ENCODE results near the gene TBC1D9. TPM values are rescaled to one million over a fixed set of nuclear protein-coding genes. Genes with fewer than 3 reads are reported as not detected.

The TBC1D9 gene
- total RNA-seq, 2 experiments from 2014 or later, result not detected

DNA sequence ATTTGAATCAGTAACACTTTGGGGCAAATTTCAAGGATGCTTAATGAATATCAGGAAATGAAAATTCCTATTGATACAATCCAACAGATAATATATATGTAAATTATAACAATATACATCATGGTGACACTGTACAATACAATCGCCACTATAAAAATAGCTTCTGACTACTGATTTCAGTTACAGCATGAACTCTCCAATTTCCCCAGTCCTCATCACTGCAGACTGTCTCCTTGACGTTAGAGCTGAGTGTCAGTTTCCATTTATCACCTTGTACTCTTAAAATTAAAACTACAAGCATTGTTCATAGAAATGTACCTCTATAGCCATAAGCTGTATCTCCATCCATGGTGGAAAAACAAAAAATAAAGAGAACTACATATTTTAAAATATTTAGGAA is 23.4 kb downstream of the TBC1D9 start:
- H3K4me1 Mint-ChIP-seq (ENCODE audit: low read depth), result no peaks in the 10 kb centered on the region
- H3K9me3 Mint-ChIP-seq (ENCODE audit: insufficient read depth), result no peaks in the 10 kb centered on the region
- no peak for DNase-seq
- ChIA-PET POLR2A (no interaction called here), CTCF (no interaction called here)
- no peaks in the 10 kb centered on the region for H3K36me3 Mint-ChIP-seq (ENCODE audit: low read depth)
- peaks cover 9% of the 10 kb centered on the region for H3K27me3 Mint-ChIP-seq (ENCODE audit: low read depth)
- H3K27ac Mint-ChIP-seq, result no peak overlapping the region
- ATAC-seq, result no peak
- H3K4me3 Mint-ChIP-seq, result no peak overlapping the region

DNA sequence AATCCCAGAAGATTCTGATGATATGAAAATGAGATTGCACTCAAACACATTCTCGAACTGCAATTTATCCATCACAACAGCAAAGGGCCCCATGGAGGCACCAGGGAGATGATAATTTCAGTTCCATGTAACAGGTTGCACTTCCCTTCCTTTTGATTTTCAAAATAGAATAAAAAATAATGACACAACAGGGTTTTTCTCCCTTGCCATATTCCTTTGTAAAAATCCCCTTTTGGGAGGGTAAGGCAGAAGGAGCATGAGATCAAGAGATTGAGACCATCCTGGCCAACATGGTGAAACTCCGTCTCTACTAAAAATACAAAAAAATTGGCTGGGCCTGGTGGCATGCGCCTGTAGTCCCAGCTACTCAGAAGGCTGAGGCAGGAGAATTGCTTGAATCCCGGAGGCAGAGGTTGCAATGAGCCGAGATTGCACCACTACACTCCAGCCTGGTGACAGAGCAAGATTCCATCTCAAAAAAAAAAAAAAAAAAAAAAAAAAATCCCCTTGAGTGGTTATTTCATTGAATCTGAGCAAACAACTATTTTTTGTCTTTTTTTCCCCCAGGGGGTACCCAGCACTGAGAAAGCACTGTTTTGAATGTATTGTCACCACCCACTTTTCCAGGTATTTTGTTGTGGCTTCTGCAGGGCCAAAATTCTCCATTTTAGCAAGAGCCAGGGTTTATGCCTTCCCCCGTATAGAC is 26.7 kb downstream of the TBC1D9 start:
- DNase-seq (no peak), ATAC-seq (no peak)
- H3K27me3 Mint-ChIP-seq (ENCODE audit: low read depth), result no peaks in the 10 kb centered on the region
- H3K4me3 Mint-ChIP-seq, result no peak overlapping the region
- H3K27ac Mint-ChIP-seq, result no peak overlapping the region
- CTCF ChIA-PET, result no interaction called here
- no peaks in the 10 kb centered on the region for H3K4me1 Mint-ChIP-seq (ENCODE audit: low read depth)
- H3K36me3 Mint-ChIP-seq (ENCODE audit: low read depth), result no peaks in the 10 kb centered on the region
- no peaks in the 10 kb centered on the region for H3K9me3 Mint-ChIP-seq (ENCODE audit: insufficient read depth)
- POLR2A ChIA-PET, result no interaction called here

DNA sequence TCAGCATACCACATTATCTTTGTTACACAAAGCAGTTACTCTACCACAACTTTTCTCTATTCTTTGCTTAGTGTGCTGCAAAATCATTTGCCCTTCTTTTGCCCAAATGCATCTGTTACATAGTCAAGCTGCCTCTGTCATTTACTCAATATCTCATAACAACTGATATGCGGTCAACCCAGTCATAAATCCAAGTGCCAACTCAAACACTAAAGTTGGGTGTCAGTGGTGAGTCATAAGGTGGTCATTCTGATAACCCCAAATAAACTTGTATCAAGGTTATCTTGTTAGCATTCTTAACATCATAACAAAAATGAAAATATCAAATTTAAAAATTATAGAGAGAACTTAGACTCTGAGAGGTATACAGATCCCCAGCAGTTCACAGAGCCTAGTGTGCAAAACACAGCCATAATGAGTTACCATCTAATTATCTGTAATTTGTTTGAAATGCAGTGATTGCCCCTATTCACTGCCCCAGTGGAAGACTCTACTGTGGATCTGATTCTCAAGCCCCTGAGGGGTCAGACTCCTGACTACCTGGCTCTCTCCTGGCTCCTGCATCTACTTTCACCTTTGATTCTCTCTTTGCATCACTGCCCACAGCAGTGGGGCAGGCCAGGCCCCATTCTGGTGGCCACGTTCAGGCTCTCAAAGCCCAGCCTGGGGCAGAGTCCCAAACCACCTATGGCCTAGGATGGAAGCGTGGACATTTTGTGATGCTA is 29.2 kb downstream of the TBC1D9 start:
- no peak for ATAC-seq
- H3K9me3 Mint-ChIP-seq (ENCODE audit: insufficient read depth), result no peaks in the 10 kb centered on the region
- H3K4me1 Mint-ChIP-seq (ENCODE audit: low read depth), result no peaks in the 10 kb centered on the region
- no peak overlapping the region for H3K27ac Mint-ChIP-seq
- H3K36me3 Mint-ChIP-seq (ENCODE audit: low read depth), result no peaks in the 10 kb centered on the region
- no peaks in the 10 kb centered on the region for H3K27me3 Mint-ChIP-seq (ENCODE audit: low read depth)
- ChIA-PET CTCF (no interaction called here), POLR2A (no interaction called here)
- no peak for DNase-seq
- no peak overlapping the region for H3K4me3 Mint-ChIP-seq

DNA sequence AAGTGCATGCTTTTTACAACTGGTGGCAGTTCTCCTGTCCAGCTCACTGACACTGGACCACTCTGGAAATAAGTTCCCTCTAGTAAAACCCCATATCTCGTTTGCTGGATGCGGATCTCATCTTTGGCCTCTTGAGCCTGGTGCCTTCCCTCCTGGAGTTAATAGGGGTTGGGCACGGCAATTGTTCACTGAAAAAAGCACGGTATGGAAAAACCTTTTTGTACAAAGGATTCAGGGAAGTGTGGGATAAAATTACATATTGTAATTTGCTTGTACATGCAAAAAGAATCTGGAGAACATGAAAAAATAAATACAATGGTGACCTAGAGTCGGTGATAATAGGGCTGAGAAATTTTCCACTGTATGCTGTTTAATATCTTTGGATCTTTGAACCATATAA is 30.6 kb downstream of the TBC1D9 start:
- no peak for ATAC-seq
- no peak overlapping the region for H3K4me3 Mint-ChIP-seq
- POLR2A ChIA-PET, result no interaction called here
- CTCF ChIA-PET, result no interaction called here
- no peaks in the 10 kb centered on the region for H3K9me3 Mint-ChIP-seq (ENCODE audit: insufficient read depth)
- H3K4me1 Mint-ChIP-seq (ENCODE audit: low read depth), result peaks cover 5% of the 10 kb centered on the region
- no peaks in the 10 kb centered on the region for H3K27me3 Mint-ChIP-seq (ENCODE audit: low read depth)
- H3K27ac Mint-ChIP-seq, result no peak overlapping the region
- H3K36me3 Mint-ChIP-seq (ENCODE audit: low read depth), result no peaks in the 10 kb centered on the region
- no peak for DNase-seq

DNA sequence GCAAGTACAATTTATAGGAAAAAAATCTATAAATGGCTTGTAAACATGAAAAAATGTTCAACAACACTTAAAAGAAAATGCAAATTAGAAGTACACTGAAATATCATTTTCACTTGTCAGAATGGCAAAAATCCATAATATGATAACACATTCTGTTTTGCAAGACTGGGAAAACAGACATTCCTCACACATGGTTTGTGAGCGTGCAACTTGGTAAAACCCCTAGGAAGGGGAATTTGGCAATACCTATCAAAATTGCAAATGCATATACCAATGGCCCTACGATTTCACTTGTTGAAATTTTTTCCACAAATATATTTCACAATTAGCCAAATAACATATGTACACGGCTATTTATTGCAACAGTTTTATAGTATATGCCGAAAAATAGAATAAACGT is 31.4 kb downstream of the TBC1D9 start:
- POLR2A ChIA-PET, result no interaction called here
- Mint-ChIP-seq H3K9me3 (ENCODE audit: insufficient read depth) (no peaks in the 10 kb centered on the region), H3K36me3 (ENCODE audit: low read depth) (no peaks in the 10 kb centered on the region), H3K27ac (no peak overlapping the region), H3K4me1 (ENCODE audit: low read depth) (peaks cover 5% of the 10 kb centered on the region), H3K4me3 (no peak overlapping the region), H3K27me3 (ENCODE audit: low read depth) (no peaks in the 10 kb centered on the region)
- ATAC-seq (no peak), DNase-seq (no peak)
- CTCF ChIA-PET, result no interaction called here

DNA sequence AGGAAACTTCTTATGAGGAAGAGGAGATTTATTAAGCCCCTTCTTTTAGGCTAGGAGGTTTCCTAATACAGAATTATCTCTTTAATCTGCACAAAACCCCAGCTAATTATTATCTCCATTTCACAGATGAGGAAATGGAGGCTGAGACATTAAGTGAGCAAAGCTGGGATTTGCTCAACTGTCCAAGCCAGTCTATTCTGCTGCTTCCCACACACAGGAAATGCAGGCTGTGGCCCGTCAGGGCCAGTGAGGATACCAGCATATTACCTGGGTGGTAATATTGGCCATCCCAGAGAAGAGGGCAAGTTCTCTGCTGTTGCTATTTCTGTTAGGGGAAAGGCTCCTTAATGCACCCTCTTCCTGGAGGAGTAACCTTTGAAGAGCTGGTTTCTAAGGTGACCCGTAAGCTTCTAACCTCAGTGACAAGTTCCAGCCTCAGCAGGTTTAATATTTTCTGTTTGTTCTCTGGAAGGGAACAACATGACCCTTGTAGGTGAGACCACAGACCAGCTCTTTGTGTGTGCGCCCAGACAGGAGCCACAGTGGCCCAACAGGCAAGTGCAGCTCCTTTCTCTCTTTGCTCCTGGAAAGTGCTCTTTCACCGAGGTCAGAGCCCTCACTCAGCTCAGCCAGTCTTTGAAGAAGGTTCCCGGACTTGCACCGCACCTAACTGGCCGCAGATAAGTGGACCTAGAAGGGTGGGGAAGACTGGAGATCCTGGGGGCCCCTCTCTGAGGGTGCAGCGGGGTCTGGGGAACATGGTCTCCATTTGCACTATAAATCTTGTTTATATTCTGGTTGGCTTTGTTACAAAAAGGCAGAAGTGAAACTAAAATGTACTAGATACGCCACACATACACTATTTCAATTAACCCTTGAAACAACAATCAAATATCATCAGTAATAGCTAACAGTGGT is 35.5 kb downstream of the TBC1D9 start:
- peaks cover 5% of the 10 kb centered on the region for H3K4me1 Mint-ChIP-seq (ENCODE audit: low read depth)
- H3K9me3 Mint-ChIP-seq (ENCODE audit: insufficient read depth), result no peaks in the 10 kb centered on the region
- ATAC-seq (no peak), DNase-seq (no peak)
- no peak overlapping the region for H3K27ac Mint-ChIP-seq
- H3K4me3 Mint-ChIP-seq, result peak overlapping the region; percentile 35
- H3K36me3 Mint-ChIP-seq (ENCODE audit: low read depth), result no peaks in the 10 kb centered on the region
- ChIA-PET POLR2A (no interaction called here), CTCF (interaction anchor here (0.6 to 1.1 kb wide), 3 partner anchors 11 to 347 kb away, joined by 3 read pairs; partner anchors contain the start of gene SCOC)
- H3K27me3 Mint-ChIP-seq (ENCODE audit: low read depth), result no peaks in the 10 kb centered on the region

DNA sequence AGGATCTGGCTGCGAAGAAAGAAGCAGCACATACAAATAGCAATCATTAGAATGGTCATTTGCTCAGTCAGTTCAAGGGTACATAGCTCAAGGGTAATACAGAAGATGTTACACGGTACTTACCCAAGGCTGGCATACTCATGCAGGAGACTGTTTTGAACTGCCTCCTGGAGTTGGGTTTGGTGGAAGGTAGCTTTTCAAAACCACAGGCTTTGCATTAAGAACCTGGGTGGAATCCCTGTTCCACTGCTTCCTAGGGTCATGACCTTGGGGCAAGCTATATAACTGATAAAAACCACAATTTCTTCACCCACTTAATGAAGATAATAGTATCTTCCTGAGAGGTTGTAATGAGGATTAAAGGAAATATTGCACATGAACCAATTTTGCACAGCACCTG is 36.5 kb downstream of the TBC1D9 start:
- ChIA-PET CTCF (no interaction called here), POLR2A (no interaction called here)
- H3K36me3 Mint-ChIP-seq (ENCODE audit: low read depth), result no peaks in the 10 kb centered on the region
- DNase-seq (no peak), ATAC-seq (no peak)
- no peak overlapping the region for H3K4me3 Mint-ChIP-seq
- no peaks in the 10 kb centered on the region for H3K27me3 Mint-ChIP-seq (ENCODE audit: low read depth)
- no peaks in the 10 kb centered on the region for H3K9me3 Mint-ChIP-seq (ENCODE audit: insufficient read depth)
- H3K27ac Mint-ChIP-seq, result no peak overlapping the region
- H3K4me1 Mint-ChIP-seq (ENCODE audit: low read depth), result peaks cover 5% of the 10 kb centered on the region

DNA sequence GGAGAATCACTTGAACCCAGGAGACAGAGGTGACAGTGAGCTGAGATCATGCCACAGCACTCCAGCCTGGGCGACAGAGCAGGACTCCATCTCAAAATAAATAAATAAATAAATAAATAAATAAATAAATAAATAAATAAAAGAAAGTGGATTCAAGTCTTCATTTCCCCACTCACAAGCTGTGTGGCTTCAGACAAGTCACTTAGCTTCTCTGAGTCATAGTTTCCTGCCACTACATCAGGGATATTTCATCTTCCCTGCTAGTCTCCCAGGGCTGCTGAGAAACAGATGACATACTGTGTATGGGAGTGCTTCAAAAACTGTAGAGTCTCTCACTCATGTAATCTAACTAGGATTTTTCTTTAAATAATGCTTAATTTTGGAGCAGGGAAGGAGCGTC is 37.2 kb downstream of the TBC1D9 start:
- ATAC-seq, result no peak
- Mint-ChIP-seq H3K27me3 (ENCODE audit: low read depth) (no peaks in the 10 kb centered on the region), H3K4me1 (ENCODE audit: low read depth) (peaks cover 5% of the 10 kb centered on the region), H3K4me3 (no peak overlapping the region), H3K9me3 (ENCODE audit: insufficient read depth) (no peaks in the 10 kb centered on the region), H3K27ac (no peak overlapping the region), H3K36me3 (ENCODE audit: low read depth) (no peaks in the 10 kb centered on the region)
- no peak for DNase-seq
- ChIA-PET POLR2A (no interaction called here), CTCF (no interaction called here)

DNA sequence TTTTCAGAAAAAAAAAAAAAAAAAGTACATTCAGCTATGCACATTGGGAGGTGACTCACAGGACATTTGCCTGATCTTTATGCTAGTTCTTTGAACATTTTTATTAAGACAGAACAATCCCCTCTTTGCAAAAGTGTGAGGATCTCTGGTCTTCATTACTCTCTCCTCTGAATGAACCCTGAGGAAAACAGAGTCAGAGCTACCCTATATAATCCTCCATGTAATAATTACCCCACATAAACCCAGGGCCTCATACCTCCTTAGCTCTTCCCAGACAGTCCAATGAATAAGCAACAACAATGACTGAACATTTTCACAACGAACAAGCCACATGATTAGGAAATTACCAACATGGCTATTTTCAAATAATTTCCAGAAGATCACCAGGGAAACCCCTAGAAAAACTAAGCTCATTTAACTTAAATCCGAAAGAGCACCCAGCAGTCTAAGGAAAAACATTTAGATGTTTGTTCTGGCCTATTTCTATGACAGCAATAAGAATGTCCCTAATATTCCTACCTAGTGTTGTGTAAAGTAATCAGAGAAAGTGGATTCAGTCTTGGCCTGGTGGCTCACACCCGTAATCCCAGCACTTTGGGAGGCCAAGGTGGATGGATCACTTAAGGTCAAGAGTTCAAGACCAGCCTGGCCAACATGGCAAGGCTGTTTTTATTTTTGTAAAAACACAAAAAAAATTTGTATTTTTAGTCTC is 37.8 kb downstream of the TBC1D9 start:
- Mint-ChIP-seq H3K4me1 (ENCODE audit: low read depth) (peaks cover 5% of the 10 kb centered on the region), H3K9me3 (ENCODE audit: insufficient read depth) (no peaks in the 10 kb centered on the region), H3K36me3 (ENCODE audit: low read depth) (no peaks in the 10 kb centered on the region), H3K27me3 (ENCODE audit: low read depth) (no peaks in the 10 kb centered on the region), H3K4me3 (no peak overlapping the region), H3K27ac (no peak overlapping the region)
- no peak for DNase-seq
- ChIA-PET POLR2A (no interaction called here), CTCF (no interaction called here)
- ATAC-seq, result no peak

DNA sequence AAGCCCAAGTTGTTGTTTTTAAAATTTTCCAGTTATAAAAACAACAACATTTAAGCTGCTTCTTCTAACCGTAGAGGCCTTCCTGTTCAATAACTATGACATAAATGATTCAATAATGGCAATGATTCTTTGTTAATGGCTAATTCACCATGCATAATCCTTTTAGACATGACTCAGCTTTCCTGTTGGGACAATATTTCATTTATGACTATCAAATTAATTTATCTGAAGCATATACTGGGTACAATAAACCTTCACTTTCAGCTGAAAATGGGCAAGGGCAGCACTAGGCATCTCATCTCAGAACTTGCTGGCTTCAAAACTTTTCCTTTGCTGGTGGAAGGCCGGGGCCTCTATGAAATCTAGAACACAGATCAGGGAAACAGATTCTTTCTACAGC is 38.9 kb downstream of the TBC1D9 start:
- no peaks in the 10 kb centered on the region for H3K9me3 Mint-ChIP-seq (ENCODE audit: insufficient read depth)
- CTCF ChIA-PET, result no interaction called here
- ATAC-seq, result no peak
- POLR2A ChIA-PET, result no interaction called here
- H3K4me1 Mint-ChIP-seq (ENCODE audit: low read depth), result peaks cover 5% of the 10 kb centered on the region
- H3K27me3 Mint-ChIP-seq (ENCODE audit: low read depth), result no peaks in the 10 kb centered on the region
- no peak overlapping the region for H3K4me3 Mint-ChIP-seq
- no peak for DNase-seq
- no peaks in the 10 kb centered on the region for H3K36me3 Mint-ChIP-seq (ENCODE audit: low read depth)
- no peak overlapping the region for H3K27ac Mint-ChIP-seq

DNA sequence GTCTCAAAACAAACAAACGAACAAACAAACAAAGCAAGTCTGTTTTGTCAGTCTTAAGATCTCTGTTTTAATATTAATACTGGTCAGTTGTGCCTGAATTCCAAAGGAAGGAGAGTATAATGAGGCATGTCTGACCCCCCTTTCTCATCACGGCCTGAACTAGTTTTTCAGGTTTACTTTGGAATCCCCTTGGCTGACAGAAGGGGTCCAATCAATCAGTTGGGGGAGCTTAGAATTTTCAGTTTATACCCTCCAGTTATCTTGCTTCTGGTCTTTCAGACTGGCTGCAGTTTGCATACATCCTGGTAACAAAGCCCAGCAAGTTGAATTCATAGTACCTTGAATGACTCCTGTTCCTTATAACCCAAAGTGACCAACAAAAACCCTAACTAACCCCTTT is 41.1 kb downstream of the TBC1D9 start:
- no peak for DNase-seq
- ChIA-PET POLR2A (no interaction called here), CTCF (no interaction called here)

DNA sequence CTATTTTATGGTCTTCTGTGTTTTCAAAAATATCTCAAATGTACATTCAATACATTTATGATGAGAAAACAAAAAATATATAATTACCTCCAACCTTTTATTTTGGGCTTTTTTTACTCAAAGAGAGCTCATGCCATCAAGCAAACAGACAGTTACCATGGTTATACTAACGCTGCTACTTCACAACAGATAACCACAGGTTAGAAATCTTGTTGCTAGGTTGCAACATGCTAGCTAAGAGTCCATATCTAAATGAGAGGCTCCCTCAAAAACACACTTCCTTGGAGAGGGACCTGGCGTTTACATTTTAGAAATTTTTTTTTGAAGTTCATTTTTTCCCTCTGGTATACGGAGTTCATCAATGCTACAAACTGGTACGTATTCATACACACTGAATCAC is 44.3 kb downstream of the TBC1D9 start:
- Mint-ChIP-seq H3K9me3 (ENCODE audit: insufficient read depth) (no peaks in the 10 kb centered on the region), H3K4me1 (ENCODE audit: low read depth) (peaks cover 2% of the 10 kb centered on the region), H3K27ac (no peak overlapping the region), H3K4me3 (no peak overlapping the region), H3K27me3 (ENCODE audit: low read depth) (peaks cover 7% of the 10 kb centered on the region), H3K36me3 (ENCODE audit: low read depth) (no peaks in the 10 kb centered on the region)
- ChIA-PET CTCF (no interaction called here), POLR2A (no interaction called here)
- DNase-seq (no peak), ATAC-seq (no peak)

More for the DNA sequence above, 41.1 kb downstream of the TBC1D9 start:
- Mint-ChIP-seq H3K36me3 (ENCODE audit: low read depth) (no peaks in the 10 kb centered on the region), H3K27me3 (ENCODE audit: low read depth) (no peaks in the 10 kb centered on the region), H3K4me3 (no peak overlapping the region), H3K27ac (no peak overlapping the region), H3K9me3 (ENCODE audit: insufficient read depth) (no peaks in the 10 kb centered on the region), H3K4me1 (ENCODE audit: low read depth) (peaks cover 2% of the 10 kb centered on the region)
- no peak for ATAC-seq

Measured in activated CD8-positive, alpha-beta T cell treated with anti-CD3 and anti-CD28 coated beads, Interleukin-2, amount 10 ng/mL, durations not matched to agents 7 days and 5 days (primary cell).